ENCODE measurements around the gene CAMK1D.

CAMK1D gene

GRCh38 chr10:12466704-12467305, 117.5 kb downstream of the CAMK1D start:
- no peak for TF ChIP-seq CTCF (IDR thresholded peaks at IDR 0.05; ENCODE audit: low read depth, low read length)
- H3K4me3 ChIP-seq (replicated peaks in 1 of 2; ENCODE audit: low read depth in 2 of 2, low read length in 2 of 2) = no peak overlapping the region
- no peak for DNase-seq (ENCODE audit: low read depth in 2 of 2)

GRCh38 chr10:12469345-12469744, 120.0 kb downstream of the CAMK1D start:
- TF ChIP-seq CTCF (IDR thresholded peaks at IDR 0.05; ENCODE audit: low read depth, low read length) = no peak
- DNase-seq (ENCODE audit: low read depth in 2 of 2) = no peak
- H3K4me3 ChIP-seq (replicated peaks in 1 of 2; ENCODE audit: low read depth in 2 of 2, low read length in 2 of 2) = no peak overlapping the region

DNA sequence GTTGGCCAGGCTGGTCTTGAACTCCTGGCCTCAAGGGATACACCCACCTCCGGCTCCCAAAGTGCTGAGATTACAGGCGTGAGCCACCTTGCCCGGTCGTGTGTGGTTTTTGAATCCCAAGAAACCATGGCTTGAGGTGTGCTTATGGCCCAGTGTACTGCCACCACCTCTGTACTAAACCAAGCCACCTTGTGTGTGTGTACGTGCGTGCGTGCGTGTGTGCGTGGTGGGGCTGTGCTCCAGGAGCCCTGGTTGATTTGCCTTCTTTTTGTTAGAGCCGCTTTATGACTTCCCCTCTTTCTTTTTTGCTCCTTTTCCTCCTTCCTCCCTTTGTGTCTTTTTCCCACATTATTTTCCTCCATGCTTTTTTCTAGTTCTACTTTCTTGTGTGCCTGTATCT, 121.4 kb downstream of the CAMK1D start:
- TF ChIP-seq CTCF (IDR thresholded peaks at IDR 0.05; ENCODE audit: low read depth, low read length) = no peak
- no peak overlapping the region for H3K4me3 ChIP-seq (replicated peaks in 1 of 2; ENCODE audit: low read depth in 2 of 2, low read length in 2 of 2)
- no peak for DNase-seq (ENCODE audit: low read depth in 2 of 2)

DNA sequence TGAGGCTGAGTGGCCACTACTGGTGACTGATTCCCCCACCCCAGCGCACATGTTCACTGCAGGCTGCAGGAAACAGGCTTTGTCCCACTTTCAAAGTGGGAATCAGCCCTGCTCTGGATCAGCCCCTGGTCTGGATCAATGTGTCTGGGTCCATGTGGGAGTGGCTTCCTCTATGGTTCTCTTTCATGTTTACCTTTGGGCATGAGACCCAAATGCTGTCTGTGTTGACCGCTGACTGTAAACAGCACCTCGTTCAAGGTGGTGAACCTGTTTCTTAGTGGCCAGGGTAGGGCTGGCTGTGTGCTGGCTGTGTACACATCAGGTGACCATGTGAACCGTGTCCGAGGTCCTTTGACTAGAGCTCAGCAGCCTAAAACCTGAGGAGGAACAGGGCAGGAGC, 121.8 kb downstream of the CAMK1D start:
- TF ChIP-seq CTCF (IDR thresholded peaks at IDR 0.05; ENCODE audit: low read depth, low read length) = no peak
- DNase-seq (ENCODE audit: low read depth in 2 of 2) = no peak
- H3K4me3 ChIP-seq (replicated peaks in 1 of 2; ENCODE audit: low read depth in 2 of 2, low read length in 2 of 2) = no peak overlapping the region

DNA sequence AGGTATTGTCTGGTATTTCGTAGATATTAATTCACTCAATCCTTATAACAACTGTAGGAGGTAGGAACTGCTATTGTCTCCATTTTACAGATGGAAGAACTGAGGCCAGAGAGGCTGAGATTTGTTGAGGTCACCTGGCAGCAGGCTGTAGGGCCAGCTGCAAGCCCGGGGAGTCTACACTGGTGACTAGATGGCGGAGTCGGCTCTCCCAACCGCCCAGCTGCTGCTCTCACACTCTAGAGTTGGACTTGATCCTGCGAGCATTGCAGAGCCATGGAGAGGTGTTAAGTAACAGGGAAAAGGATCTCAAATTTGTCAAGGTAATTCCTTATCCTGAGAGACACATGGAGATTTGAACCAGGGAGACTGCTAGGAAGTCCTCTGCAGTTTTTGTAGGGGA, 124.1 kb downstream of the CAMK1D start:
- H3K4me3 ChIP-seq (replicated peaks in 1 of 2; ENCODE audit: low read depth in 2 of 2, low read length in 2 of 2) = no peak overlapping the region
- no peak for TF ChIP-seq CTCF (IDR thresholded peaks at IDR 0.05; ENCODE audit: low read depth, low read length)
- no peak for DNase-seq (ENCODE audit: low read depth in 2 of 2)

DNA sequence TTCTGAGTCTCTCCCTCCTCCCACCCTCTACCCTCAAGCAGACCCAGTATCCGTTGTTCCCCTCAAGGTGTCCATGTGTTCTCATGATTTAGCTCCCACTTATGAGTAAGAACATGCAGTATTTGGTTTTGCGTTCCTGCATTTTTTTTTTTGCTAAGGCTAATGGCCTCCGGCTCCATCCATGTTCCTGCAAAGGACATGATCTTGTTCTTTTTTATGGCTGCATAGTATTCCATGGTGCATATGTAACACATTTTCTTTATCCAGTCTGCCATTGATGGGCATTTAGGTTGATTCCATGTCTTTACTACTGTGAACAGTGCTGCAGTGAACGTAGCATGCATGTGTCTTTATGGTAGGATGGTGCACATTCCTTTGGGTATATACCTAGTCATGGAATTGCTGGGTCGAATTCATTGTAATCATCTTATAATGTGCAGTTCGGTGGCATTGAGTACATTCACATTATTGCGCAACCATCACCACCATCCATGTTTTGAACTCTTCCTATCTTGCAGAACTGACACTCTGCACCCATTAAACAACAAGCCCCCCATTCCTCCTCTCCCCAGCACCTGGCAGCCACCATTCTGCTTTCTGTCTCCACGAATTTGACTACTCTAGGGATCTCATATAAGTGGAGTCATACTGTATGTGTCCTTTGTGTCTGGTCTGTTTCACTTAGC, 125.5 kb downstream of the CAMK1D start:
- no peak overlapping the region for H3K4me3 ChIP-seq (replicated peaks in 1 of 2; ENCODE audit: low read depth in 2 of 2, low read length in 2 of 2)
- no peak for TF ChIP-seq CTCF (IDR thresholded peaks at IDR 0.05; ENCODE audit: low read depth, low read length)
- no peak for DNase-seq (ENCODE audit: low read depth in 2 of 2)
